Measurements from ENCODE around the gene COL23A1.

GRCh38 chr5:178310130-178310865, 279.9 kb downstream of the COL23A1 start:
- TF ChIP-seq CTCF (IDR thresholded peaks at IDR 0.05) (no peak), EZH2 (IDR thresholded peaks at IDR 0.05; ENCODE audit: borderline replicate concordance, insufficient read depth, low read depth, low read length, poor library complexity, severe bottlenecking) (no peak)

All from B cell (primary cell).